ENCODE results near the gene CSTF2T.

Gene CSTF2T

GRCh38 chr10:51706225-51706624 lies 6.8 kb upstream of the CSTF2T start:
- Histone ChIP-seq H3K27ac (replicated peaks; ENCODE audit: low read length) (no peak overlapping the region), H3K79me1 (ENCODE audit: low read depth, low read length) (no peaks in the 10 kb centered on the region), H4K91ac (ENCODE audit: low read depth, low read length, poor library complexity) (no peak overlapping the region), H3K9me3 (replicated peaks in 1 of 2; ENCODE audit: control insufficient read depth in 2 of 2, insufficient read depth in 1 of 2, low read depth in 1 of 2, low read length in 2 of 2) (no peaks in the 10 kb centered on the region), H3K36me3 (replicated peaks in 1 of 2; ENCODE audit: control insufficient read depth in 2 of 2, insufficient read depth in 2 of 2, low read length in 2 of 2) (no peaks in the 10 kb centered on the region), H3K18ac (ENCODE audit: low read length) (no peak overlapping the region), H2BK120ac (ENCODE audit: low read depth, low read length) (no peak overlapping the region), H3K4ac (ENCODE audit: low read length) (no peak overlapping the region), H3K27me3 (ENCODE audit: control insufficient read depth in 3 of 3, insufficient read depth in 3 of 3, low read depth in 1 of 3, low read length in 3 of 3) (no peaks in the 10 kb centered on the region), H3K4me3 (ENCODE audit: low read length in 2 of 2) (no peak overlapping the region), H2AK5ac (ENCODE audit: low read depth, low read length) (no peak overlapping the region), H3K4me2 (ENCODE audit: insufficient read depth, low read length, poor library complexity, severe bottlenecking) (no peak overlapping the region), H3K4me1 (ENCODE audit: control insufficient read depth in 2 of 2, insufficient read depth in 1 of 2, low read depth in 1 of 2, low read length in 2 of 2) (no peaks in the 10 kb centered on the region), H2AFZ (ENCODE audit: low read length) (no peak overlapping the region), H2BK12ac (ENCODE audit: low read length) (no peak overlapping the region), H3K23ac (ENCODE audit: low read depth, low read length, poor library complexity) (no peak overlapping the region), H2BK5ac (ENCODE audit: low read length) (no peak overlapping the region), H2BK15ac (ENCODE audit: low read length) (no peak overlapping the region), H3K9ac (ENCODE audit: low read depth, low read length, poor library complexity) (no peak overlapping the region), H4K8ac (ENCODE audit: low read depth, low read length) (no peak overlapping the region), H3K14ac (ENCODE audit: low read length) (no peak overlapping the region)
- no CpG with 5 or more reads among the region's 3 CpGs for WGBS, 2 donors (ENCODE audit: extremely low coverage in 2 of 2, insufficient read length in 2 of 2, insufficient replicate concordance in 1 of 2)
- no peak for DNase-seq (ENCODE audit: low spot score)

GRCh38 chr10:51705774-51706173 lies 6.4 kb upstream of the CSTF2T start:
- WGBS, 2 donors (ENCODE audit: extremely low coverage in 2 of 2, insufficient read length in 2 of 2, insufficient replicate concordance in 1 of 2) = no CpG with 5 or more reads among the region's 3 CpGs
- Histone ChIP-seq H3K4me2 (ENCODE audit: insufficient read depth, low read length, poor library complexity, severe bottlenecking) (no peak overlapping the region), H2BK5ac (ENCODE audit: low read length) (no peak overlapping the region)

GRCh38 chr10:51700228-51700817 lies 928 bp upstream of the CSTF2T start:
- H3K4me1 ChIP-seq (ENCODE audit: control insufficient read depth in 2 of 2, insufficient read depth in 1 of 2, low read depth in 1 of 2, low read length in 2 of 2) = peaks cover 10 to 14% of the 10 kb centered on the region in 2 donors
- no CpG with 5 or more reads among the region's 12 CpGs for WGBS, 2 donors (ENCODE audit: extremely low coverage in 2 of 2, insufficient read length in 2 of 2, insufficient replicate concordance in 1 of 2)
- H3K18ac ChIP-seq (ENCODE audit: low read length) = no peak overlapping the region
- H3K9me3 ChIP-seq (replicated peaks in 1 of 2; ENCODE audit: control insufficient read depth in 2 of 2, insufficient read depth in 1 of 2, low read depth in 1 of 2, low read length in 2 of 2) = no peaks in the 10 kb centered on the region
- H3K27me3 ChIP-seq (ENCODE audit: control insufficient read depth in 3 of 3, insufficient read depth in 3 of 3, low read depth in 1 of 3, low read length in 3 of 3) = no peaks in the 10 kb centered on the region
- no peak overlapping the region for H3K4ac ChIP-seq (ENCODE audit: low read length)
- H3K4me2 ChIP-seq (ENCODE audit: insufficient read depth, low read length, poor library complexity, severe bottlenecking) = no peak overlapping the region
- peaks cover 5% of the 10 kb centered on the region for H3K79me1 ChIP-seq (ENCODE audit: low read depth, low read length)
- no peak overlapping the region for H2BK120ac ChIP-seq (ENCODE audit: low read depth, low read length)
- H2BK15ac ChIP-seq (ENCODE audit: low read length) = no peak overlapping the region
- H3K23ac ChIP-seq (ENCODE audit: low read depth, low read length, poor library complexity) = no peak overlapping the region
- peaks cover 9 to 34% of the 10 kb centered on the region in 2 donors for H3K36me3 ChIP-seq (replicated peaks in 1 of 2; ENCODE audit: control insufficient read depth in 2 of 2, insufficient read depth in 2 of 2, low read length in 2 of 2)
- H3K14ac ChIP-seq (ENCODE audit: low read length) = no peak overlapping the region
- no peak overlapping the region for H2BK5ac ChIP-seq (ENCODE audit: low read length)
- H3K9ac ChIP-seq (ENCODE audit: low read depth, low read length, poor library complexity) = no peak overlapping the region
- DNase-seq (ENCODE audit: low spot score) = no peak
- H2AFZ ChIP-seq (ENCODE audit: low read length) = peak overlapping the region; percentile 96
- no peak overlapping the region for H4K91ac ChIP-seq (ENCODE audit: low read depth, low read length, poor library complexity)
- H3K27ac ChIP-seq (replicated peaks; ENCODE audit: low read length) = peak overlapping the region; percentile 23
- peak overlapping the region in 1 of 2 donors; percentile 71 for H3K4me3 ChIP-seq (ENCODE audit: low read length in 2 of 2)
- no peak overlapping the region for H2AK5ac ChIP-seq (ENCODE audit: low read depth, low read length)
- H2BK12ac ChIP-seq (ENCODE audit: low read length) = no peak overlapping the region
- H4K8ac ChIP-seq (ENCODE audit: low read depth, low read length) = no peak overlapping the region

More at GRCh38 chr10:51705774-51706173, 6.4 kb upstream of the CSTF2T start:
- Histone ChIP-seq H3K14ac (ENCODE audit: low read length) (no peak overlapping the region), H3K9ac (ENCODE audit: low read depth, low read length, poor library complexity) (no peak overlapping the region), H3K79me1 (ENCODE audit: low read depth, low read length) (no peaks in the 10 kb centered on the region), H3K4me1 (ENCODE audit: control insufficient read depth in 2 of 2, insufficient read depth in 1 of 2, low read depth in 1 of 2, low read length in 2 of 2) (no peaks in the 10 kb centered on the region), H3K4ac (ENCODE audit: low read length) (no peak overlapping the region), H3K27me3 (ENCODE audit: control insufficient read depth in 3 of 3, insufficient read depth in 3 of 3, low read depth in 1 of 3, low read length in 3 of 3) (no peaks in the 10 kb centered on the region), H4K8ac (ENCODE audit: low read depth, low read length) (no peak overlapping the region), H2AFZ (ENCODE audit: low read length) (no peak overlapping the region), H2BK15ac (ENCODE audit: low read length) (no peak overlapping the region), H3K9me3 (replicated peaks in 1 of 2; ENCODE audit: control insufficient read depth in 2 of 2, insufficient read depth in 1 of 2, low read depth in 1 of 2, low read length in 2 of 2) (no peaks in the 10 kb centered on the region), H3K23ac (ENCODE audit: low read depth, low read length, poor library complexity) (no peak overlapping the region), H3K36me3 (replicated peaks in 1 of 2; ENCODE audit: control insufficient read depth in 2 of 2, insufficient read depth in 2 of 2, low read length in 2 of 2) (no peaks in the 10 kb centered on the region), H3K27ac (replicated peaks; ENCODE audit: low read length) (no peak overlapping the region), H2AK5ac (ENCODE audit: low read depth, low read length) (no peak overlapping the region), H2BK120ac (ENCODE audit: low read depth, low read length) (no peak overlapping the region), H2BK12ac (ENCODE audit: low read length) (no peak overlapping the region), H3K4me3 (ENCODE audit: low read length in 2 of 2) (no peak overlapping the region), H4K91ac (ENCODE audit: low read depth, low read length, poor library complexity) (no peak overlapping the region), H3K18ac (ENCODE audit: low read length) (no peak overlapping the region)
- DNase-seq (ENCODE audit: low spot score) = no peak

- H3K4me1 ChIP-seq (ENCODE audit: control insufficient read depth in 2 of 2, insufficient read depth in 1 of 2, low read depth in 1 of 2, low read length in 2 of 2) = peaks cover 10 to 14% of the 10 kb centered on the region in 2 donors
- H3K27ac ChIP-seq (replicated peaks; ENCODE audit: low read length) = no peak overlapping the region
- H2BK5ac ChIP-seq (ENCODE audit: low read length) = peak overlapping the region; percentile 21
- peaks cover 9 to 38% of the 10 kb centered on the region in 2 donors for H3K36me3 ChIP-seq (replicated peaks in 1 of 2; ENCODE audit: control insufficient read depth in 2 of 2, insufficient read depth in 2 of 2, low read length in 2 of 2)
- peak overlapping the region; percentile 16 for H3K23ac ChIP-seq (ENCODE audit: low read depth, low read length, poor library complexity)
- no peaks in the 10 kb centered on the region for H3K9me3 ChIP-seq (replicated peaks in 1 of 2; ENCODE audit: control insufficient read depth in 2 of 2, insufficient read depth in 1 of 2, low read depth in 1 of 2, low read length in 2 of 2)
- peak overlapping the region; percentile 5 for H3K9ac ChIP-seq (ENCODE audit: low read depth, low read length, poor library complexity)
- no peak overlapping the region for H4K8ac ChIP-seq (ENCODE audit: low read depth, low read length)
- no CpG with 5 or more reads among the region's 14 CpGs for WGBS, 2 donors (ENCODE audit: extremely low coverage in 2 of 2, insufficient read length in 2 of 2, insufficient replicate concordance in 1 of 2)
- H3K18ac ChIP-seq (ENCODE audit: low read length) = peak overlapping the region; percentile 72
- H2BK12ac ChIP-seq (ENCODE audit: low read length) = no peak overlapping the region
- H4K91ac ChIP-seq (ENCODE audit: low read depth, low read length, poor library complexity) = no peak overlapping the region
- peaks cover 5% of the 10 kb centered on the region for H3K79me1 ChIP-seq (ENCODE audit: low read depth, low read length)
- H3K4ac ChIP-seq (ENCODE audit: low read length) = no peak overlapping the region
- no peaks in the 10 kb centered on the region for H3K27me3 ChIP-seq (ENCODE audit: control insufficient read depth in 3 of 3, insufficient read depth in 3 of 3, low read depth in 1 of 3, low read length in 3 of 3)
- no peak for DNase-seq (ENCODE audit: low spot score)
- no peak overlapping the region for H3K14ac ChIP-seq (ENCODE audit: low read length)
- no peak overlapping the region for H2BK120ac ChIP-seq (ENCODE audit: low read depth, low read length)
- peak overlapping the region; percentile 66 for H2AK5ac ChIP-seq (ENCODE audit: low read depth, low read length)
- peak overlapping the region; percentile 77 for H3K4me2 ChIP-seq (ENCODE audit: insufficient read depth, low read length, poor library complexity, severe bottlenecking)
- H2BK15ac ChIP-seq (ENCODE audit: low read length) = no peak overlapping the region
- peak overlapping the region; percentile 96 for H2AFZ ChIP-seq (ENCODE audit: low read length)
- peak overlapping the region; percentile 71 to 90 for H3K4me3 ChIP-seq (ENCODE audit: low read length in 2 of 2)
Observed at GRCh38 chr10:51699145-51699474, 285 bp downstream of the CSTF2T start.
